Measurements from ENCODE around the gene HEXD.

HEXD gene

GRCh38 chr17:82483204-82483660, 65.1 kb downstream of the HEXD start:
- no peak for ATAC-seq
- TF ChIP-seq BACH2 (CRISPR knock-in tag; IDR thresholded peaks at IDR 0.05; ENCODE audit: borderline replicate concordance): no peak
- no peak for TF ChIP-seq ARNTL (CRISPR knock-in tag; IDR thresholded peaks at IDR 0.05; ENCODE audit: borderline replicate concordance, low read depth)
- TF ChIP-seq ISL1 (CRISPR knock-in tag; IDR thresholded peaks at IDR 0.05): no peak
- TF ChIP-seq TOX (CRISPR knock-in tag; IDR thresholded peaks at IDR 0.05; ENCODE audit: borderline replicate concordance): no peak
- no peak for TF ChIP-seq PATZ1 (CRISPR knock-in tag; IDR thresholded peaks at IDR 0.05; ENCODE audit: borderline replicate concordance)
- no peak for TF ChIP-seq ZNF565 (CRISPR knock-in tag; conservative IDR thresholded peaks at IDR 0.05; ENCODE audit: low read depth)
- no peak for TF ChIP-seq TCF4 (CRISPR knock-in tag; IDR thresholded peaks at IDR 0.05; ENCODE audit: borderline replicate concordance)

- ATAC-seq: no peak
Observed at GRCh38 chr17:82483836-82484235, 65.7 kb downstream of the HEXD start.

GRCh38 chr17:82486231-82487094, 68.3 kb downstream of the HEXD start:
- TF ChIP-seq ZNF565 (CRISPR knock-in tag; conservative IDR thresholded peaks at IDR 0.05; ENCODE audit: low read depth): no peak
- no peak for TF ChIP-seq ZFP30 (CRISPR knock-in tag; IDR thresholded peaks at IDR 0.05)
- TF ChIP-seq PPARA (CRISPR knock-in tag; IDR thresholded peaks at IDR 0.05; ENCODE audit: borderline replicate concordance): no peak
- TF ChIP-seq ZFP3 (CRISPR knock-in tag; IDR thresholded peaks at IDR 0.05): no peak
- no peak for TF ChIP-seq ARNTL (CRISPR knock-in tag; IDR thresholded peaks at IDR 0.05; ENCODE audit: borderline replicate concordance, low read depth)
- TF ChIP-seq RARB (CRISPR knock-in tag; IDR thresholded peaks at IDR 0.05): no peak
- no peak for ATAC-seq

More at GRCh38 chr17:82483836-82484235, 65.7 kb downstream of the HEXD start:
- TF ChIP-seq TCF4 (CRISPR knock-in tag; IDR thresholded peaks at IDR 0.05; ENCODE audit: borderline replicate concordance) (no peak), ZFP30 (CRISPR knock-in tag; IDR thresholded peaks at IDR 0.05) (no peak), POU6F1 (CRISPR knock-in tag; IDR thresholded peaks at IDR 0.05; ENCODE audit: borderline replicate concordance, low read depth) (no peak), ARNTL (CRISPR knock-in tag; IDR thresholded peaks at IDR 0.05; ENCODE audit: borderline replicate concordance, low read depth) (no peak), TSHZ2 (CRISPR knock-in tag; IDR thresholded peaks at IDR 0.05) (no peak)

GRCh38 chr17:82487910-82488309, 69.8 kb downstream of the HEXD start:
- no peak for TF ChIP-seq PPARA (CRISPR knock-in tag; IDR thresholded peaks at IDR 0.05; ENCODE audit: borderline replicate concordance)
- TF ChIP-seq ZNF70 (CRISPR knock-in tag; IDR thresholded peaks at IDR 0.05): no peak
- no peak for TF ChIP-seq ESRRG (CRISPR knock-in tag; IDR thresholded peaks at IDR 0.05)
- no peak for TF ChIP-seq TOX (CRISPR knock-in tag; IDR thresholded peaks at IDR 0.05; ENCODE audit: borderline replicate concordance)
- TF ChIP-seq ZNF8 (CRISPR knock-in tag; IDR thresholded peaks at IDR 0.05): no peak
- TF ChIP-seq ZNF565 (CRISPR knock-in tag; conservative IDR thresholded peaks at IDR 0.05; ENCODE audit: low read depth): no peak
- no peak for TF ChIP-seq POU6F1 (CRISPR knock-in tag; IDR thresholded peaks at IDR 0.05; ENCODE audit: borderline replicate concordance, low read depth)
- no peak for TF ChIP-seq GLIS3 (CRISPR knock-in tag; IDR thresholded peaks at IDR 0.05)
- no peak for TF ChIP-seq ZFP30 (CRISPR knock-in tag; IDR thresholded peaks at IDR 0.05)
- no peak for TF ChIP-seq CSDC2 (CRISPR knock-in tag; IDR thresholded peaks at IDR 0.05)
- TF ChIP-seq TSHZ2 (CRISPR knock-in tag; IDR thresholded peaks at IDR 0.05): no peak
- no peak for TF ChIP-seq CSRNP3 (CRISPR knock-in tag; IDR thresholded peaks at IDR 0.05)
- ATAC-seq: no peak
